8988T (cell line): ENCODE results near the gene MYO3B.
A peak's percentile ranks its signal among the peaks of the same experiment; 100 is the strongest.

Experiments
- DNase-seq: peaks from one replicate; pipeline ENCODE4 v3.0.0; 2011

MYO3B gene

GRCh38 chr2:170493426-170494097, 315.6 kb downstream of the MYO3B start:
- no peak for DNase-seq

DNA sequence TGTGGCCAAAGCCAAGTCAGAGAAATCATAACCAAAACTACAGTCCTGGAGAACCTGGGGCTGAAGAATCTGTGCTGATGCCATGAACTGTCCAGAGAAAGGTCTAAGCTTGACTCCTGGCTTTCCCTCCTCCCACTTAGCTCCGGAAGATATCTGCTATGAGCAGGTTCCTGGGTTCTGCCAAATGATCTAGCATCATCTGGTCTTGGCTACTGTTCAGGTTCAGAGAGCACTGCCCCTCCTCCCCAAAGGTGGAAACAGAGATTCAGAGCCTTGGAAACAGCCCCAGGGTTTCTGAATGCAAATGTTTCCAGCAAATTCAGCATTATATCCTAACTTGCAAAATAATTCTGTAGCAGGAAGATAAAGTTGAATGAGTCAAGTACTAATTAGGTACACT, 317.9 kb downstream of the MYO3B start:
- DNase-seq, result no peak

- DNase-seq, result no peak
These were observed 320.7 kb downstream of the MYO3B start for GRCh38 chr2:170498619-170499018.

DNA sequence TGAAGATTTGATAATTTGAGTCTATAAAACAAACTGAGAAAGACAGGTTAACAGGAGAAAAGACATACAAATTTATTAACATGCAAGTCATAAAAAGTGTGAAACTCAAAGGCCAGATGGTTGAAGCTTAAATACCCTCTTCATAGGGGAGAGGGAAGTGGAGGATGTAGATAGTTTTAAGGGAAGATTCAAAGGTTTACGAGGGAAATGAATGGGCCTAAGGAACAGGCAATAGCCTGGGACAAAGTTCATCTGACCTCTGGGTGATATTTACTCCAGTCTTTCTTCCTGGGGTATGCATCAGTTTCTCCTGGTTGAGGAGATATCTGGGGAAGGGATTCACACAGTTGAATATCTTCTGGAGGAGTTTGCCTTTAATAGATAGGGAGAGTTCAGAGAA, 322.2 kb downstream of the MYO3B start:
- DNase-seq, result no peak

- DNase-seq, result no peak
These were observed 322.8 kb downstream of the MYO3B start for GRCh38 chr2:170500770-170501169.

DNA sequence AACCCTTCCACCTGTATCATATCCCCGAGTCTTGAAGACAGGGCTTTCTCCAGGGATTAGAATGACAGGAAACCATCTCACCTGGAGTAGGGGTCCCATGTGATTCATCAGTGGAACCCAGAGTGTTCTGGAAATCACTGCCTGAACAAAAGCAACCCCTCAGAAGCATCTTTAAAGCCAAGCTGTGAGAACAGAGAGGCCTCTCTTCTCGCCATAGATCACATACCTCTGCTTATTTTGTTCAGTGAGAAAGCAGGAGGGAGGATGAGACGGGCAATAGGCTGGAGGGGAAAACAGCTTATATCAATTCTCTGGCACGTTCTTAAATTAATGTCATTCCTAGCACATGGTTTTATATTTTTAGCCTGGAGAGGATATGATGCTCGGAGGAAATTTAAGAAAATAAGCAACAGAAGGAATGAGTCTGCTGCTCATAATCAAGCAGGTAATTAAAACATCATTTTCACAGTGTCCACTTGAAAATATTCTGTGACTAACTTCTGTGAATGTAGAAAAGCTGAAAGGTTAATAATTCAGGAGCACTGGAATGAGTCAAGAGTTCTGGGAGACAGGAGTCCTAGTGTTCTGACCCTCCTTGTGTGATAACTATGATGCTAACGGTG, 323.6 kb downstream of the MYO3B start:
- no peak for DNase-seq

DNA sequence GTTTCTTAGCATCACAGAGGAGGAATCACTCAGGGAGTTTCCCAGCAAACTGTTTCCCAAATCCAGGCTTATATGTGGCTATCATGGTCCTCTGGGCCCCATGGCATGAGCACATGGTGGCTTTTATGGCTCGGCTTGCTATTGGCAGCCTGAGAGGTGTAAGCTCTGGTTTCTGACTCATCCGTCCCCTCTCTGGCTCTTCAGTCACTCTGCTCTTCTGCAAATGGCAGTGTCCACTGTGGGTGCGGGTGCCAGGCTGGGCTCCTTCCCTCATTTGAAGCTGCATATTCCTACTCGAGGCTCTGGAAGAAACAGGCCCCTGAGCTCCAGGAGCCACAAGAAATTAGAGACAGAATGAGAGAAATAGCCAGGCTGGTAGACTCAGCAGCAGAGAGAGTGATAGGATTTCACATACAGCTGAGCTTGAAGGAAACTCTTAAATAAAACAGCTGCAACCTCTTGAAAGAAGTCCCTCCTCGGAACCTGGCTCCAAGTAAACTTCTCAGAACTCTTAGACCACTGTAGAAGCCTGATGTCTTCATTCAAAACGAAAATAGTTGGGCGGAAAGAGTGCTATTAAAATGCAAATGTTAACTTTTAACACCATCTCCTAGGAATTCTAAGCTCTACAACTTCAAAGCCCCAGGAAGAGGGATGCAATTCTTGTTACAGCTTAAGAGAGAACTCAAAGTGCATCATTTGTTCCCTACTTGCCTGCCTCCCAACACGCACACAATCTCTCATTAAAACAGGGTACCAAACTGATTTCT, 324.6 kb downstream of the MYO3B start:
- DNase-seq, result no peak

- DNase-seq, result no peak
These were observed 325.6 kb downstream of the MYO3B start for GRCh38 chr2:170503563-170503962.

DNA sequence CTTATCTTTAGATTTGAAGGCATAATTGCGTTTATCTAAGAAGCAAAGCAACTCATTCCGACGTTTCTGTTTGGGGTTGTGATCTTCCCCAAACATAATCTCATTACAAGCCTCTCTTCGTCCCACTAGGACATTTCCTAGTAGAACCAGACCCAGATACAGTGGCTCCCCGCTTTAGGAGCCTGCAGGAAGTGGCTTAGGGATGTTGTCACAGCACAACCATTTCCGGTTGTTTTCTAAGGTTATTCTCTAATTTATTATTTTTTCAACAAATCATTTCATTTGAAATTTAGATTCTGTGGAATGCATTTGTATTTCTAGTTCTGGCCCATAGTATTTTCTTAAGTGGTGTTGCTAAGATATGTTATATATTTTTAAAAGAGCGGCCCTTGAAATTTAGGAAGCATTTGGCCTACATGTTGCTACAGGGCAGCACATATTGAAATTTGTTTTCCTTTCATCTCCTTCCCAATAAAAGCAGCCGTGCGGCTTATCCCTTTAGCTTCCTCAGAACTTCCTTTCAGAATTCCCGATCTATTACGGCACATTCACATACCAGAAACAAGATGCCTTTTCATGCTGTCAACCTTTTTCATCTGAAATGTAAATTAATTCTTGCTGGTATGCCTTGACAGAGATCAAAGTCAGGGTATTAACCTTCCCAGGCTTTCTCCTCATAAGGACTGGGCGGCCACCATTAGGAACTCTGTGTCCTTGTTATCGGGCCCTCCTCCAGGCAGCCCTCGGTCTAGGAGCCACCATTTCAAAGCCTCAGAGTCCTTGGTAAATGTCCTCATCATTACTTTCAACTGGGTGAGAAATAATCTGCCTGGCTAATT, 326.2 kb downstream of the MYO3B start:
- DNase-seq, result no peak

- no peak for DNase-seq
These were observed 326.8 kb downstream of the MYO3B start for GRCh38 chr2:170504810-170505145.

DNA sequence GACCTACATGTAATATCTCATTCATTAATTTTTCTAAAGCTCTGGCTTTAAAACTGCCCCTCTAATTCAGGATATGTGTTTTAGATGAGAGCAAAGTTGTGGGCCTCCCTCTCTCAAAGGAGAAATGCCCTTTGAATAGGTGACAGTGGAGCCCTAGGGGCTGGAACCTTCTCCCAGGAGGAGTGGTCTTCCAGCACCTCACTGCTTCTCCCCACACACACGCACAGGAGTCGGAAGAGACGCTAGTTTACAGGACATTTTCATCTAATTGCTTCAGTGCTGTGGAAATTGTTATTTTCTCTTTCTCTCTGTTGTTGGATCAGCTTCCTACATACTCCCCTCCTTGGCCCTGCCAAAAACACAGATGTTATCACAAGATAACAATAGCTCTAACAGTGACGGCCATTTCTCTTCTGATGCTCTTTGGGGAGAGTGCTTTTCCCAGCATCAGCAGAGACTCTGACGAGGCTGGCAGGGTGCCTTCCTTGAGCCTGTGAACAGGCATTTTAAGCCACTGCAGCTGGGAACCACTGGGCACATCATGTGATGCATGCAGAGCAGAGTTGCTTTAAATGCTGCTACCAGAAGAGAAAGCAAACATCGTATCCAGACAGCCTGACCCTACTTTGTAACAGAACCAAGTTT, 327.8 kb downstream of the MYO3B start:
- no peak for DNase-seq

DNA sequence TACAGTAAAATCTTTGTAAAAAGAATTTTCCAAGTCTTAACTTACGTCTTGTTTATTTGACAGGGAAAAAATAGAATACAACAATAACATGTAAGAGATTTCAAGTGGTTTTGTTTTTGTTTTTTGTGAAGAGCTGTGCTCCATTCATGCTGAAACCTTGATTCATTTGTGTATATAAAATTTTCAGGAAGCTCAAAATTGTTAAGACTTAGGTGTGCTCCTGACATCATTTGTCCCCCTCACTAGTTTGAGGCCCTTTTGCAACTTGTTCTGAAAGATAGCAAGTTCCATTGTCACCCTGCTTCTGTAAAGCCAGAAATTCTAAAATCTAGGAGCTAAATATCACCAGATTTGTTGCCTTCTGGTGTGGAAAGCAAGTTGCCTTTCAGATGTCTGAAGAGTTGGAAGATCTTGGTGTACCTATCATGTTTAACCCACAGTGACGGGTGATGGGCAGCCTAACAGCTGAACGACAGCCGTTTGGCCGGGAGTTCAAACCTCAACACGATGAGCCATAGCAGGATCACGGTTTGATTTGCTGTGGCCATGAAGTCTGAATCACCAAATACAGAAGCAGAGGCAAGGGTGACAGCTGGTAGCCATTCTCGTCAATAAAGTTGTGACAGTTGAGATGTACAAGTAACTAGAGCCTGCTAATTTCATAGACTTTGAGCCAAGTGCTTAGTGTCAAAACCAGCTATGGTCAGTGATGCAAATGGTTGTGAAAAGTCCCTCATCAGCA, 331.7 kb downstream of the MYO3B start:
- no peak for DNase-seq

GRCh38 chr2:170512266-170512665, 334.3 kb downstream of the MYO3B start:
- no peak for DNase-seq

DNA sequence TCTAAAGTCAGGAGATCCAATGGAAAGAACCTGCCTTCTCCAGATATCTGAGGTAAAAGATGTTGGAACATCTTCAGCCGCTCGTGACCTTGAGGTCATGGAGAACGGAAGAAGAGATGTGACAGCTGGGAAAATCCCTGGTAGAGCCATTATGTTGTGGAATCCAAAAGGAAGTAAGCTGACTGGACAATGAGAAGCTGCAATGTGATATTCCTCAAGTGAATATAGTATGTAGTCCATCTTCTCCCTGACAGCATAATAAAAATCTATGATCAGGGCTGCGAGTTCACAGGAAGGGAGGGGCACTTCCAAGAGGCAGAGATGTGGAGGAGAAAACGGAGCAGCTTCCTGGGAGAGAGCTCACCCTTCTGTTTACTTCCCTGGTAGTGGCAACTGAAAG, 336.2 kb downstream of the MYO3B start:
- no peak for DNase-seq

DNA sequence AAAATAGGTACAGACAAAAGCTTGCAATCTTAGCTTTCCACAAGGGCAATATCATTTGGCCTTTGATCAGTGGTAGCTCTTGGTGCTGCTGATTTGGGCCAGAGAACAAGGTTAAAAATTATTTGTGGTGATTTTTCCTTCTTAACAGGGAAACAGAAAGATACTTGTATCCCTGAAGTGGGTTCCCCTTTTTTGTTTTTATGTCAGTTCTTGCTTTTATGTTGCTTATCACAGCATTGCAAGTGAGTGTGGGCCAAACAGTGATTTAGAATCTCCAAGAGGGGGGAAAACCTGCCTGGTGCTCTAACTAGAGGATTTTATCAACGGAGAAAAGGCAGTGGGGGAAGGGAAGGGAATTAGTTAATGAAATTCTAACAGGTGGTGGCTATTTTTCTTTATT, 339.6 kb downstream of the MYO3B start:
- no peak for DNase-seq

- DNase-seq, result no peak
These were observed 341.0 kb downstream of the MYO3B start for GRCh38 chr2:170518911-170519310.

DNA sequence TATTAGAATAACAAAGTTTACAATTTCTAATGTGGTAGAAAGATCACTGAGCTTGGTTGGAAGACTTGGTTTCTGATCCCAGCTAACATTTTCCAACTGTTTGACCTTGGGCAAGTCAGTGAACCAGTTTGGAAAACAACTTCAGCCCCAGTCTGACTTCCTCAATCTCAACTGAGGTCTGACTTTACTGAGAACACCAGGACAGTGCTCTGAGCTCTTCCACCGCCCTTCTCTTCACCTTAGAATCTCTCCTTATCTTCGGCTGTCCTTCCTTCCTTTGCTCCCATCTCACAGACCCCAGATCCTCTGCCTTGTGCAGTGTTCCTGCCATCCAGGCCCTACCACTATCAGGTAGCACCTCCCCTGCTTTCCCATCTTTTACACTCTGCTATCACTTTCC, 343.4 kb downstream of the MYO3B start:
- no peak for DNase-seq

DNA sequence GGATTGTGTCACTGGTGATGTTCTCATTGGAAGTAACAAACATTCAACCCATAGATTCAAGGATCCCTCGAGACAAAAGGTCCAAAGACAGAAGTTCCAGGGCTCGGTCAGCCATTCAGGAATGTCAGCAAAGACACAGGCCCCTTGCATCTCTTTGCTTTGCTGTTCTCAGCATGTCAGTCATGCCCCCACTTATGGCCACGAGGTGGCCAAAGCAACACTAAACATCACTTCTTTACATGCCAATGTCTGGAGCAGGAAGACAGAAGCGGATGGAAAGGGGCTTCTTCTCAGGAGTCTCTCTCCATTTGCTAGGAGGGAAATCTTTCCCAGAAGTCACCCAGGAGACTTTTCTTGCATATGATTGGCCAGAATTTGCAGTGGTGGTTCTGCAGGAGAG, 345.6 kb downstream of the MYO3B start:
- DNase-seq, result no peak

- no peak for DNase-seq
These were observed 347.1 kb downstream of the MYO3B start for GRCh38 chr2:170524828-170525565.

DNA sequence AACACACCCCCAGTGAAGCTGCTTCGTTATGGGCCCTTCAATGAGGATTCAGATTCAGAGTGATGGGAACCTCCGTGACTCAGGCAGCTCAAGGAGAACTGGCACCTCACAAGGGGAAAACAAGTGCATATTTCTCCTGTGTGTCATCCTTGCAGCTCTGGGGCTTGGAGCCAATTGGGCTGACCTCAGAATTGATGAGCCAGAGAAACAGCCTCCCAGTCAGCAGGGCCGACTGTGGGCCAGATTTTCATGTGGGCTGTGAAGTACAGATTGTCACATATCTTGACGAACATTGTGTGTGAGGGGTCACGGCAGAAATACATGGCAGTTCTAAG, 347.6 kb downstream of the MYO3B start:
- peak; percentile 45 for DNase-seq

DNA sequence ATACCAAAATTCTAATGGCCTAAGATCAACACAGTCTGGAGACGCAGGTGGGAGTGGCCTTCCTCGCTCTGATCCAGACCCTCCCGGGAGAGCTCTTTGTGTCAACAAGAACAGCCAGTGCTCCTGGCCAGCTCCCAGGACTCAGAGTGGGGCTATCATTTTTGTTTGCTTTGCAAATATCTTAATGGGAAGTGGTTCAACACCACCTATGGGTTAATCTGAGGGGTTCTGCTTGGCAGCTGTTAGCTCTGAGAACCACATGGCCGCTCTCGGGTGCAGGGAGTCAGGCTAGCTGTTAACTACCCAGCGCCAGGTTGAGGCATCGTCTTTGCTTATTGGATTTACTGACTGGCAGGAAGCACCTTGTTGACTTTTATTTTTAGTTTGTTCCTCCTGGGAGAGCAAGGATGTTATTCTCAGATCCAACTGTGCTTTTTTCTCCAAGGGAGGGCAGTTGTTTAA, 352.4 kb downstream of the MYO3B start:
- no peak for DNase-seq
